SK-N-SH treated with all-trans-retinoic acid at 6 μM for 48 hours (cell line): Measurements from ENCODE around the gene ADIPOR2.

Experiments
- ATAC-seq: fragments of 200-7000 bp; cut with Tn5 transposase; 3 replicates; pipeline ENCODE4 v1.9.1; 2020; ENCODE audit warnings: mild to moderate bottlenecking, moderate library complexity
- ARNTL ChIP-seq: fragments of 450-650 bp; formaldehyde crosslinking; IDR thresholded peaks from 2 replicates; pipeline ENCODE4 v1.5.0; 2020; ENCODE audit warnings: low read depth, mild to moderate bottlenecking, moderate library complexity, borderline replicate concordance
- BACH2 ChIP-seq: fragments of 250-450 bp; sonication (Bioruptor Pico); IDR thresholded peaks from 2 replicates; pipeline ENCODE4 v1.9.0; 2021; ENCODE audit warnings: mild to moderate bottlenecking, borderline replicate concordance
- CREB5 ChIP-seq: fragments of 250-450 bp; sonication (Bioruptor Pico); IDR thresholded peaks from 2 replicates; pipeline ENCODE4 v1.5.1; 2020; ENCODE audit warnings: low read depth, mild to moderate bottlenecking, moderate library complexity
- CSDC2 ChIP-seq: fragments of 250-450 bp; sonication (Bioruptor Pico); IDR thresholded peaks from 2 replicates; pipeline ENCODE4 v1.5.0; 2020; ENCODE audit warnings: mild to moderate bottlenecking, moderate library complexity
- ESRRG ChIP-seq: fragments of 250-450 bp; sonication (Bioruptor Pico); IDR thresholded peaks from 2 replicates; pipeline ENCODE4 v1.6.1; 2021; ENCODE audit warnings: mild to moderate bottlenecking
- GLIS3 ChIP-seq: fragments of 250-450 bp; sonication (Bioruptor Pico); IDR thresholded peaks from 2 replicates; pipeline ENCODE4 v1.5.0; 2020; ENCODE audit warnings: mild to moderate bottlenecking, moderate library complexity
- ISL1 ChIP-seq: fragments of 250-450 bp; sonication (Bioruptor Pico); IDR thresholded peaks from 2 replicates; pipeline ENCODE4 v2.1.2; 2022; ENCODE audit warnings: mild to moderate bottlenecking, moderate library complexity
- POU6F1 ChIP-seq: fragments of 250-450 bp; sonication (Bioruptor Pico); IDR thresholded peaks from 2 replicates; pipeline ENCODE4 v1.8.0; 2021; ENCODE audit warnings: low read depth, mild to moderate bottlenecking, moderate library complexity, borderline replicate concordance
- PPARA ChIP-seq: fragments of 250-450 bp; sonication (Bioruptor Pico); IDR thresholded peaks from 2 replicates; pipeline ENCODE4 v1.5.0; 2020; ENCODE audit warnings: mild to moderate bottlenecking, borderline replicate concordance
- RARB ChIP-seq: fragments of 250-450 bp; sonication (Bioruptor Pico); IDR thresholded peaks from 2 replicates; pipeline ENCODE4 v1.8.0; 2021; ENCODE audit warnings: mild to moderate bottlenecking, moderate library complexity
- SNAI2 ChIP-seq: fragments of 250-450 bp; sonication (Bioruptor Pico); IDR thresholded peaks from 2 replicates; pipeline ENCODE4 v1.5.0; 2020; ENCODE audit warnings: mild to moderate bottlenecking, moderate library complexity
- TCF4 ChIP-seq: fragments of 250-450 bp; sonication (Bioruptor Pico); IDR thresholded peaks from 2 replicates; pipeline ENCODE4 v1.8.0; 2021; ENCODE audit warnings: mild to moderate bottlenecking, moderate library complexity, borderline replicate concordance
- TOX ChIP-seq: fragments of 250-450 bp; sonication (Bioruptor Pico); IDR thresholded peaks from 2 replicates; pipeline ENCODE4 v1.8.0; 2021; ENCODE audit warnings: mild to moderate bottlenecking, moderate library complexity, borderline replicate concordance
- ZFP3 ChIP-seq: fragments of 250-450 bp; sonication (Bioruptor Pico); IDR thresholded peaks from 2 replicates; pipeline ENCODE4 v1.5.0; 2020; ENCODE audit warnings: mild to moderate bottlenecking, moderate library complexity
- ZFP30 ChIP-seq: fragments of 450-650 bp; formaldehyde crosslinking; IDR thresholded peaks from 2 replicates; pipeline ENCODE4 v1.5.0; 2022; ENCODE audit warnings: mild to moderate bottlenecking, moderate library complexity
- ZNF565 ChIP-seq: fragments of 450-650 bp; formaldehyde crosslinking; conservative IDR thresholded peaks from 2 replicates; pipeline ENCODE4 v1.5.0; 2020; ENCODE audit warnings: low read depth, mild to moderate bottlenecking, moderate library complexity
- ZNF70 ChIP-seq: fragments of 450-650 bp; formaldehyde crosslinking; IDR thresholded peaks from 2 replicates; pipeline ENCODE4 v1.5.0; 2020; ENCODE audit warnings: mild to moderate bottlenecking, moderate library complexity
- ZNF8 ChIP-seq: fragments of 450-650 bp; formaldehyde crosslinking; IDR thresholded peaks from 2 replicates; pipeline ENCODE4 v1.5.0; 2020; ENCODE audit warnings: mild to moderate bottlenecking, moderate library complexity
- TF ChIP-seq, protein P1 (sequence below): fragments of 250-450 bp; sonication (Bioruptor Pico); IDR thresholded peaks from 2 replicates; pipeline ENCODE4 v1.8.0; 2020; ENCODE audit warnings: mild to moderate bottlenecking, moderate library complexity, borderline replicate concordance
- TF ChIP-seq, protein P2 (sequence below): fragments of 250-450 bp; sonication (Bioruptor Pico); IDR thresholded peaks from 2 replicates; pipeline ENCODE4 v1.5.0; 2020; ENCODE audit warnings: mild to moderate bottlenecking, moderate library complexity

ADIPOR2 gene

DNA sequence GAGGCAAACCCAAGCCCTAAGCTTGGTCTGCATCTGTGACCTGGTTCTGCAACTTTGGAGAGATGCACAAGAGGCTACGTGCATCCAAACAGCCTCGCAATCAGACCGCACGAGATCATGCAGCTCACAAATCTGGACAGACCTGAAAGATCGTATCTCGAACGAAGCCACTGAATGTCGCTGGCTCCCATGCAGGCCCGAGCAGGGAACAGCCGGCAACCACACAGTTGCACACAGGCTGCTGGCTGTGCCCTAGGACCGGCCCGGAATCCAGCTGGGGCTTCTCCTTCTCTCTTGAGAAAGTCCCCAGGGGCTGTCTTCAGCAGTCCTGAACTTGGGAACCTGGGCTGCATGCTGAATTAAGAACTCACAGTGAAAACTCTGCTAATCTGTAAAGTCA is 34.0 kb upstream of the ADIPOR2 start:
- ATAC-seq = no peak
- TF ChIP-seq ZFP3 (CRISPR knock-in tag) (no peak), ISL1 (CRISPR knock-in tag) (no peak), SNAI2 (no peak), TOX (CRISPR knock-in tag) (no peak), ARNTL (CRISPR knock-in tag) (no peak), BACH2 (CRISPR knock-in tag) (no peak), TCF4 (CRISPR knock-in tag) (no peak), ESRRG (no peak), ZNF70 (CRISPR knock-in tag) (no peak), GLIS3 (CRISPR knock-in tag) (no peak), CSDC2 (CRISPR knock-in tag) (no peak), PPARA (CRISPR knock-in tag) (no peak), ZNF8 (no peak)
- TF ChIP-seq, protein P1, sequence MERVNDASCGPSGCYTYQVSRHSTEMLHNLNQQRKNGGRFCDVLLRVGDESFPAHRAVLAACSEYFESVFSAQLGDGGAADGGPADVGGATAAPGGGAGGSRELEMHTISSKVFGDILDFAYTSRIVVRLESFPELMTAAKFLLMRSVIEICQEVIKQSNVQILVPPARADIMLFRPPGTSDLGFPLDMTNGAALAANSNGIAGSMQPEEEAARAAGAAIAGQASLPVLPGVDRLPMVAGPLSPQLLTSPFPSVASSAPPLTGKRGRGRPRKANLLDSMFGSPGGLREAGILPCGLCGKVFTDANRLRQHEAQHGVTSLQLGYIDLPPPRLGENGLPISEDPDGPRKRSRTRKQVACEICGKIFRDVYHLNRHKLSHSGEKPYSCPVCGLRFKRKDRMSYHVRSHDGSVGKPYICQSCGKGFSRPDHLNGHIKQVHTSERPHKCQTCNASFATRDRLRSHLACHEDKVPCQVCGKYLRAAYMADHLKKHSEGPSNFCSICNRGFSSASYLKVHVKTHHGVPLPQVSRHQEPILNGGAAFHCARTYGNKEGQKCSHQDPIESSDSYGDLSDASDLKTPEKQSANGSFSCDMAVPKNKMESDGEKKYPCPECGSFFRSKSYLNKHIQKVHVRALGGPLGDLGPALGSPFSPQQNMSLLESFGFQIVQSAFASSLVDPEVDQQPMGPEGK = no peak

DNA sequence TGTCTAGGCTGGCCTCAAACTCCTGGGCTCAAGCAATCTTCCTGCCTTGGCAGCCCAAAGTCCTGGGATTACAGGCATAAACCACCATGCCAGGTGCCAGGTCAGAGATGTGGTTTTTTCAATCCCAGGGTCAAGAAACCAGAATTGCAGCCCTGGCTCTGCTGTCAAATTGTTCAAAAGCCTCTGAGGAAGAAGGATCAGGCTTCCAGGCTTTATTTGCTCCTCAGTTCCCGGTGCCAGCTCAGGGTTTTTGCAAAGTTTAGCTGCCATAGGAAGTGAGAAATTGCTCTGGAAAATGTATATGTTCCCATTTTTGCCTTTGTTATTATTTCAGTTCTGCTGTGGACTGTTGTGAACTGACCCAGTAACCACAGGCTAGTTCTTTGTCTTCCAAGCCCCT is 33.2 kb upstream of the ADIPOR2 start:
- TF ChIP-seq ZFP3 (CRISPR knock-in tag) (no peak), BACH2 (CRISPR knock-in tag) (no peak), PPARA (CRISPR knock-in tag) (no peak), TOX (CRISPR knock-in tag) (no peak), SNAI2 (no peak), ESRRG (no peak), ZNF8 (no peak), CSDC2 (CRISPR knock-in tag) (no peak), RARB (CRISPR knock-in tag) (no peak), ZNF565 (no peak), ISL1 (CRISPR knock-in tag) (no peak), ZFP30 (CRISPR knock-in tag) (no peak), GLIS3 (CRISPR knock-in tag) (no peak), POU6F1 (CRISPR knock-in tag) (no peak), CREB5 (no peak)
- ATAC-seq = no peak

- ATAC-seq = no peak
- TF ChIP-seq, protein P1 = no peak
- TF ChIP-seq, protein P2, sequence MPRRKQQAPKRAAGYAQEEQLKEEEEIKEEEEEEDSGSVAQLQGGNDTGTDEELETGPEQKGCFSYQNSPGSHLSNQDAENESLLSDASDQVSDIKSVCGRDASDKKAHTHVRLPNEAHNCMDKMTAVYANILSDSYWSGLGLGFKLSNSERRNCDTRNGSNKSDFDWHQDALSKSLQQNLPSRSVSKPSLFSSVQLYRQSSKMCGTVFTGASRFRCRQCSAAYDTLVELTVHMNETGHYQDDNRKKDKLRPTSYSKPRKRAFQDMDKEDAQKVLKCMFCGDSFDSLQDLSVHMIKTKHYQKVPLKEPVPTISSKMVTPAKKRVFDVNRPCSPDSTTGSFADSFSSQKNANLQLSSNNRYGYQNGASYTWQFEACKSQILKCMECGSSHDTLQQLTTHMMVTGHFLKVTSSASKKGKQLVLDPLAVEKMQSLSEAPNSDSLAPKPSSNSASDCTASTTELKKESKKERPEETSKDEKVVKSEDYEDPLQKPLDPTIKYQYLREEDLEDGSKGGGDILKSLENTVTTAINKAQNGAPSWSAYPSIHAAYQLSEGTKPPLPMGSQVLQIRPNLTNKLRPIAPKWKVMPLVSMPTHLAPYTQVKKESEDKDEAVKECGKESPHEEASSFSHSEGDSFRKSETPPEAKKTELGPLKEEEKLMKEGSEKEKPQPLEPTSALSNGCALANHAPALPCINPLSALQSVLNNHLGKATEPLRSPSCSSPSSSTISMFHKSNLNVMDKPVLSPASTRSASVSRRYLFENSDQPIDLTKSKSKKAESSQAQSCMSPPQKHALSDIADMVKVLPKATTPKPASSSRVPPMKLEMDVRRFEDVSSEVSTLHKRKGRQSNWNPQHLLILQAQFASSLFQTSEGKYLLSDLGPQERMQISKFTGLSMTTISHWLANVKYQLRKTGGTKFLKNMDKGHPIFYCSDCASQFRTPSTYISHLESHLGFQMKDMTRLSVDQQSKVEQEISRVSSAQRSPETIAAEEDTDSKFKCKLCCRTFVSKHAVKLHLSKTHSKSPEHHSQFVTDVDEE (CRISPR knock-in tag) = no peak
These were observed 30.3 kb upstream of the ADIPOR2 start for GRCh38 chr12:1660304-1661187.
